ENCODE data around the gene OR6X1.

The OR6X1 gene, protein sequence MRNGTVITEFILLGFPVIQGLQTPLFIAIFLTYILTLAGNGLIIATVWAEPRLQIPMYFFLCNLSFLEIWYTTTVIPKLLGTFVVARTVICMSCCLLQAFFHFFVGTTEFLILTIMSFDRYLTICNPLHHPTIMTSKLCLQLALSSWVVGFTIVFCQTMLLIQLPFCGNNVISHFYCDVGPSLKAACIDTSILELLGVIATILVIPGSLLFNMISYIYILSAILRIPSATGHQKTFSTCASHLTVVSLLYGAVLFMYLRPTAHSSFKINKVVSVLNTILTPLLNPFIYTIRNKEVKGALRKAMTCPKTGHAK

DNA sequence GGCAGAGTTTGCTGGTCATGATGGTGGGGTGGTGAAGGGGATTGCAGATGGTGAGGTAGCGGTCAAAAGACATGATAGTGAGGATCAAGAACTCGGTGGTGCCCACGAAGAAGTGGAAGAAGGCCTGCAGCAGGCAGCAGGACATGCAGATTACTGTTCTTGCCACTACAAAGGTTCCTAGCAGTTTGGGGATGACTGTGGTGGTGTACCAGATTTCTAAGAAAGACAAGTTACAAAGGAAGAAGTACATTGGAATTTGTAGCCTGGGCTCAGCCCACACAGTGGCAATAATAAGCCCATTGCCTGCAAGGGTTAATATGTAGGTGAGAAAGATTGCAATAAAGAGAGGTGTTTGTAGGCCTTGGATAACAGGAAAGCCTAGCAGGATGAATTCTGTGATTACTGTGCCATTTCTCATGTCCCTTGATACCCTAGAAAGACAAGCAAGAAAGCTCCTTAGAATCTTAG lies at the start of gene OR6X1:
TSS of gene OR6X1 (minus strand) at position 418 of the 468 bp plus-strand sequence. CDS start at position 418, 0 bp downstream.
- no peaks in the 10 kb centered on the region for H3K27me3 ChIP-seq (ENCODE audit: insufficient read depth, insufficient read length)

DNA sequence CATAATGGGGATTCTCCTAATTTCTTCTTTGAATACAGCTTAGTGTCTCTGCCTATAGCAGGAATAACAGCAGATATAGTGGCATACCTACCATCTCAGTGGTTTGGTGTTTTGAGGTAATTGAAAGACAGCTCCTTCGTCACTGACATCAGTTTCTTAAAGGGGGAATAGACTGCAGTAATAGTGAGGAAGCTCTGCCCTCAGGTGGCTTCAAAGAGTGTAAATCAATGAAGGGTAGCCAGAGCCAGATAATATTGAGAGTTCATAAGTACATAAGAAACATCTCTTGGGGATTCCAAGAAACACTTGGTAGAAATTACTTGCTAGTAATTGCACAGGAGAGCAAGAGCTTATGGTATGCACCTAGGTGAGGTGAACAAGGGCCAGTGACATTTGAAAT lies 47.4 kb upstream of the OR6X1 start:
- TF ChIP-seq YY1 (IDR thresholded peaks at IDR 0.05; ENCODE audit: insufficient read depth, insufficient read length), result no peak
- TF ChIP-seq SUZ12 (IDR thresholded peaks at IDR 0.05; ENCODE audit: extremely low read depth, insufficient read depth, insufficient read length), result no peak
- no peak for TF ChIP-seq ZNF274 (IDR thresholded peaks at IDR 0.05; ENCODE audit: low read depth, low read length)

More for the DNA sequence above, at the start of gene OR6X1:
- Histone ChIP-seq H3K4me3 (ENCODE audit: insufficient read length, low read depth) (no peak within 1 kb of the TSS), H3K36me3 (ENCODE audit: insufficient read depth, insufficient read length, low read length) (no peaks in the 10 kb centered on the region), H3K4me1 (ENCODE audit: insufficient read depth, insufficient read length) (no peaks in the 10 kb centered on the region), H3K9me3 (ENCODE audit: insufficient read depth, low read length) (no peaks in the 10 kb centered on the region), H3K9ac (ENCODE audit: insufficient read length, low read depth) (no peak within 1 kb of the TSS)
- TF ChIP-seq YY1 (IDR thresholded peaks at IDR 0.05; ENCODE audit: insufficient read depth, insufficient read length) (no peak), SUZ12 (IDR thresholded peaks at IDR 0.05; ENCODE audit: extremely low read depth, insufficient read depth, insufficient read length) (no peak), ZNF274 (IDR thresholded peaks at IDR 0.05; ENCODE audit: low read depth, low read length) (no peak)
- no peak for DNase-seq (ENCODE audit: low read depth, low spot score)

DNA sequence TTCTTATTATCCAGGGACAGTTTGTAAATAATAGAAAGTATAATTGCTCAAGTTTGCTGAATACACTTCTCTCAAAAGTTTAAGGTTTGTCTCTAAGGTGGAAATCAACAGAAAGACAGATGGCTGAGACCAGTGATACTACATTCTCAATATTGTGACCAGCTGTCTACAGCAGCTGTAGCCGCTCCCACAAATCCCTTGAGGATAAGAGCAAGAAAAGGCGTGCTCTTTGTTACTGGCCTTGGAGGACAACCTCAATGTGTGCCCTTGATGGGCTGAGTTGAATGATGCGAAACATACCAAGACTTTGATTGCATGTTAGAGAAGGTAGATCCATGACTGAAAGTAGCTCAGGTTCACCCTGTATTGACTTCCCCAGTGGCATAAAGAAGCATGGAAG lies 45.7 kb upstream of the OR6X1 start:
- H3K4me1 ChIP-seq (ENCODE audit: insufficient read depth, insufficient read length), result no peaks in the 10 kb centered on the region
- DNase-seq (ENCODE audit: low read depth, low spot score), result no peak

More for the DNA sequence above, 47.4 kb upstream of the OR6X1 start:
- Histone ChIP-seq H3K9ac (ENCODE audit: insufficient read length, low read depth) (no peak overlapping the region), H3K27me3 (ENCODE audit: insufficient read depth, insufficient read length) (no peaks in the 10 kb centered on the region), H3K9me3 (ENCODE audit: insufficient read depth, low read length) (no peaks in the 10 kb centered on the region), H3K36me3 (ENCODE audit: insufficient read depth, insufficient read length, low read length) (no peaks in the 10 kb centered on the region), H3K4me3 (ENCODE audit: insufficient read length, low read depth) (no peak overlapping the region), H3K4me1 (ENCODE audit: insufficient read depth, insufficient read length) (no peaks in the 10 kb centered on the region)
- no peak for DNase-seq (ENCODE audit: low read depth, low spot score)

DNA sequence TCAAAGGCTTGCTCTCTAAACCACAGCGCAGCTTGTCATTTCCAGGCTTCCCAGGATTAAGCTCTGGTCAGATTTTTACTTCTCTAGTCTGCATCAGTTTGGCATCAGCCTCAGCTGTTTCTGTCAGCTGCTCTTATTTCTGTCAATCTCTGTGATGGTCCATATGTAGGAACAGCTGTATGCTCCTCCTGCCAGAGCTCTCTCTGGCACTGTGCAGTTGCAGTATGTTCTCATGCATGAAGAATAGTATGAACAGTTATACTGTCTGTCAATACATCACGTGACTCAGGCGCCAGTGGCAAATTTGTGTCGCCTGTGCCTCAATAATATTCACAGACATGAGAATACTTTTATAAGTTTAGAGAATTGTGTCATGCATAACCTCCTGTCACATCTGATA lies 45.1 kb upstream of the OR6X1 start:
- DNase-seq (ENCODE audit: low read depth, low spot score), result no peak
- H3K9me3 ChIP-seq (ENCODE audit: insufficient read depth, low read length), result no peaks in the 10 kb centered on the region
- TF ChIP-seq ZNF274 (IDR thresholded peaks at IDR 0.05; ENCODE audit: low read depth, low read length) (no peak), SUZ12 (IDR thresholded peaks at IDR 0.05; ENCODE audit: extremely low read depth, insufficient read depth, insufficient read length) (no peak), YY1 (IDR thresholded peaks at IDR 0.05; ENCODE audit: insufficient read depth, insufficient read length) (no peak)
- H3K4me3 ChIP-seq (ENCODE audit: insufficient read length, low read depth), result no peak overlapping the region
- H3K27me3 ChIP-seq (ENCODE audit: insufficient read depth, insufficient read length), result no peaks in the 10 kb centered on the region
- H3K4me1 ChIP-seq (ENCODE audit: insufficient read depth, insufficient read length), result no peaks in the 10 kb centered on the region
- no peak overlapping the region for H3K9ac ChIP-seq (ENCODE audit: insufficient read length, low read depth)
- H3K36me3 ChIP-seq (ENCODE audit: insufficient read depth, insufficient read length, low read length), result no peaks in the 10 kb centered on the region

More for the DNA sequence above, 45.7 kb upstream of the OR6X1 start:
- Histone ChIP-seq H3K9ac (ENCODE audit: insufficient read length, low read depth) (no peak overlapping the region), H3K4me3 (ENCODE audit: insufficient read length, low read depth) (no peak overlapping the region), H3K36me3 (ENCODE audit: insufficient read depth, insufficient read length, low read length) (no peaks in the 10 kb centered on the region), H3K27me3 (ENCODE audit: insufficient read depth, insufficient read length) (no peaks in the 10 kb centered on the region), H3K9me3 (ENCODE audit: insufficient read depth, low read length) (no peaks in the 10 kb centered on the region)
- no peak for TF ChIP-seq ZNF274 (IDR thresholded peaks at IDR 0.05; ENCODE audit: low read depth, low read length)
- no peak for TF ChIP-seq SUZ12 (IDR thresholded peaks at IDR 0.05; ENCODE audit: extremely low read depth, insufficient read depth, insufficient read length)

DNA sequence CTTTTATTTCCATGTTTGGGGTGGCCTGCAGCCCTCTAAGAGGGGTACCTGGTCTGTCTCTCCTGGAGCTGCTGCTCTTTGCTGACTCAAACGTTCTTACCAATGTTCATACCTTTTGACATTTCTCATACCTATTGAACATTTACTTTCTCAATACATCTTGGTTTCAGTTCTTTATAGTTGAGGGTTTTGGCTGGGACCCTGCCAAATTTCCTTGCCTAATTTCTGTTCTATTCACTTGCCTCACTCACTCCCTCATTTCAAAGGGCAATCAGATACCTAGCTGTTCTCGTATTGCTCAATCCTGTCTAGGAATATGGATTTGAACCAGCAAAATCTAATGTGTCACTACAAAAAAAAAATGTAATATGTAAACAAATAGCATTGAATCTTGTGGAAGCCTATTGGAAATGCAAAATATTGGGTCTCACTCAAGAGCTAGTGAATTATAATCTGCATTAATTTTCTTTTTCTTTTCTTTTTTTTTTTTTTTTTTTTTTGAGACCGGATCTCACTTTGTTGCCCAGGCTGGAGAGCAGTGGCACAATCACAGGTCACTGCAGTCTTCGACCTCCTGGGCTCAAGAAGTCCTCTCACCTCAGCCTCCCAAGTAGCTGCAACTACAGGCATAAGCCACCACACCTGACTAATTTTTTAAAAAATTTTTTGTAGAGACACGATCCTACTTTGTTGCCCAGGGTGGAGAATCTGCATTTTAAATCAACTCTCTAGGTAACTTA lies 44.4 kb upstream of the OR6X1 start:
- H3K36me3 ChIP-seq (ENCODE audit: insufficient read depth, insufficient read length, low read length), result no peaks in the 10 kb centered on the region
- H3K9me3 ChIP-seq (ENCODE audit: insufficient read depth, low read length), result no peaks in the 10 kb centered on the region
- H3K27me3 ChIP-seq (ENCODE audit: insufficient read depth, insufficient read length), result no peaks in the 10 kb centered on the region
- no peak overlapping the region for H3K9ac ChIP-seq (ENCODE audit: insufficient read length, low read depth)
- no peak overlapping the region for H3K4me3 ChIP-seq (ENCODE audit: insufficient read length, low read depth)
- H3K4me1 ChIP-seq (ENCODE audit: insufficient read depth, insufficient read length), result no peaks in the 10 kb centered on the region
- DNase-seq (ENCODE audit: low read depth, low spot score), result no peak
- no peak for TF ChIP-seq YY1 (IDR thresholded peaks at IDR 0.05; ENCODE audit: insufficient read depth, insufficient read length)
- no peak for TF ChIP-seq ZNF274 (IDR thresholded peaks at IDR 0.05; ENCODE audit: low read depth, low read length)
- no peak for TF ChIP-seq SUZ12 (IDR thresholded peaks at IDR 0.05; ENCODE audit: extremely low read depth, insufficient read depth, insufficient read length)

DNA sequence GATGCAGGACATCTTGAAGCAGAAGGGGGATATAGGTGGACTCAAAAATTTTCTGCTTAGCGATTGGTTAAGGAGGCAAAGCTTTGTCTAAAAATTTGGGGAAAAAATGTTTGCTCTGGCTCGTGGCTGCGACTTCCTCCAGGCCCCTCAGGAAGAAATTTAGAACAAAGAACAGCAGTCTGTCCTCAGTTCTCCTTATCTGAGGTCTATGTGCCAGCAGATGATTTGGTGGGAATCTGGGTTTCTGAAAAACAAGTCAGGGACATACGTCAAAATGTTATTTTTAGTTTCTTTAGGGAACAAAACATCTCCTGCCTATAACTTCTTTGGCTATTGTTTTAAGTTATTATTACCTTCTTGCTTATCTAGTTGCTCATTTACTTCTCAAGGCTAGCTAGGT lies 43.8 kb upstream of the OR6X1 start:
- Histone ChIP-seq H3K9ac (ENCODE audit: insufficient read length, low read depth) (no peak overlapping the region), H3K4me3 (ENCODE audit: insufficient read length, low read depth) (no peak overlapping the region), H3K36me3 (ENCODE audit: insufficient read depth, insufficient read length, low read length) (no peaks in the 10 kb centered on the region), H3K27me3 (ENCODE audit: insufficient read depth, insufficient read length) (no peaks in the 10 kb centered on the region), H3K9me3 (ENCODE audit: insufficient read depth, low read length) (no peaks in the 10 kb centered on the region), H3K4me1 (ENCODE audit: insufficient read depth, insufficient read length) (no peaks in the 10 kb centered on the region)
- DNase-seq (ENCODE audit: low read depth, low spot score), result no peak
- TF ChIP-seq YY1 (IDR thresholded peaks at IDR 0.05; ENCODE audit: insufficient read depth, insufficient read length), result no peak
- TF ChIP-seq ZNF274 (IDR thresholded peaks at IDR 0.05; ENCODE audit: low read depth, low read length), result no peak
- no peak for TF ChIP-seq SUZ12 (IDR thresholded peaks at IDR 0.05; ENCODE audit: extremely low read depth, insufficient read depth, insufficient read length)

DNA sequence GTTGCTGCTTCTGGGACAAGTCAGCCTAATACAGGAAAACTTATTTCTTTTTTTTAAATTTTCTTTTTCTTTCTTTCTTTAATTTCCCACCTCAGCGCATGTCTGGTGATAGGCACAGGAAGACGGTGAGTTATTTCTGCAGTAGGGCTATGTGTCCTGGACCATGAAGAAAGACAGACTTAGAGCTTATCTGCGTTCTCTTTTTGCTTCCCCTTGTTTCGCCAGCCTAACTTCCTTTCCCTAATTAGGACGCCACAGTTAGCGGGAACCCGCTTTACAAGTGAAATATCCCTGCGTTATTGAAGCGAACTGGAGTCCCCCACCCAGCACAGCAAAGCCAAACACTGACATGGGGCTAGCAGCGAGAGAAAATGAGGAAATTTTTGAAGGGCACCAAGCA lies 43.2 kb upstream of the OR6X1 start:
- no peak overlapping the region for H3K9ac ChIP-seq (ENCODE audit: insufficient read length, low read depth)
- H3K27me3 ChIP-seq (ENCODE audit: insufficient read depth, insufficient read length), result no peaks in the 10 kb centered on the region
- TF ChIP-seq YY1 (IDR thresholded peaks at IDR 0.05; ENCODE audit: insufficient read depth, insufficient read length) (no peak), SUZ12 (IDR thresholded peaks at IDR 0.05; ENCODE audit: extremely low read depth, insufficient read depth, insufficient read length) (no peak), ZNF274 (IDR thresholded peaks at IDR 0.05; ENCODE audit: low read depth, low read length) (no peak)

More for the DNA sequence above, 43.2 kb upstream of the OR6X1 start:
- no peaks in the 10 kb centered on the region for H3K9me3 ChIP-seq (ENCODE audit: insufficient read depth, low read length)
- no peaks in the 10 kb centered on the region for H3K4me1 ChIP-seq (ENCODE audit: insufficient read depth, insufficient read length)
- no peaks in the 10 kb centered on the region for H3K36me3 ChIP-seq (ENCODE audit: insufficient read depth, insufficient read length, low read length)
- no peak overlapping the region for H3K4me3 ChIP-seq (ENCODE audit: insufficient read length, low read depth)
- DNase-seq (ENCODE audit: low read depth, low spot score), result no peak
